Measurements from ENCODE around the gene MPLKIP.
"Not testable (repeated sequence)": the region's sequence is repeated elsewhere in the genome, so short reads cannot be mapped to it uniquely, and the experiment has no call there.

MPLKIP gene

DNA sequence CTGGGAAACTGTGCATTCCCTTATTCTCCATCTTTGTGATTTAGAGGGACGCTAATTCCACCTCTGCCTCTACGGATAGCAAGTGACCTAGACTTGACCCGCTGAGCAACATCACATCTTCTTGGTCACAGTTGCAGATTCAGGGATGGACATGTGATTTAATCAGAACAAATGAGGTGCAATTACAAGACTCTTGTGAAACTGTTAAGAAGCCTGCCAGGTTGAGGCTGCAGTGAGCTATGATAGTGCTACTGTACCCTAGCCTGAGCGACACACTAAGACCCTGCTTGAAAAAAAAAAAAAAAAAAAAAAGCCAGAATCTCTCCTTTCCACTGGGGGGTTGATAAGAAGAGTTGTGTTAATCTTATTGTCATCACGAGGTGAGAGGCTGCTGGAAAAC, 14.4 kb downstream of the MPLKIP start:
- no peak for TF ChIP-seq CTCF (IDR thresholded peaks at IDR 0.05; ENCODE audit: low read depth, low read length)
- TF ChIP-seq EZH2phosphoT487 (IDR thresholded peaks at IDR 0.05; ENCODE audit: low read depth), result no peak
- H3K4me1 ChIP-seq (ENCODE audit: low read length), result no peaks in the 10 kb centered on the region
- no peak overlapping the region for H3K9ac ChIP-seq (ENCODE audit: low read length)
- H3K4me3 ChIP-seq (ENCODE audit: low read length), result no peak overlapping the region
- H3K27ac ChIP-seq (ENCODE audit: low read length), result no peak overlapping the region
- H3K36me3 ChIP-seq (replicated peaks; ENCODE audit: low read depth, low read length), result peaks cover 4% of the 10 kb centered on the region
- H3K9me3 ChIP-seq (ENCODE audit: insufficient read depth, low read length), result no peaks in the 10 kb centered on the region
- no peaks in the 10 kb centered on the region for H4K20me1 ChIP-seq (ENCODE audit: insufficient read depth, low read length)
- no peaks in the 10 kb centered on the region; the same call in 1 of the 2 replicates for H3K79me2 ChIP-seq (ENCODE audit: low read length)
- H3K4me2 ChIP-seq (ENCODE audit: low read length), result no peak overlapping the region
- H2AFZ ChIP-seq (ENCODE audit: low read depth, low read length), result no peak overlapping the region
- no peaks in the 10 kb centered on the region for H3K27me3 ChIP-seq (ENCODE audit: low read depth, low read length)

- not testable (repeated sequence) for H3K4me1 ChIP-seq (ENCODE audit: low read length); H4K20me1 ChIP-seq (ENCODE audit: insufficient read depth, low read length); H2AFZ ChIP-seq (ENCODE audit: low read depth, low read length); H3K36me3 ChIP-seq (replicated peaks; ENCODE audit: low read depth, low read length); H3K4me2 ChIP-seq (ENCODE audit: low read length); H3K79me2 ChIP-seq (ENCODE audit: low read length); H3K9me3 ChIP-seq (ENCODE audit: insufficient read depth, low read length); H3K27me3 ChIP-seq (ENCODE audit: low read depth, low read length); H3K4me3 ChIP-seq (ENCODE audit: low read length); H3K27ac ChIP-seq (ENCODE audit: low read length); H3K9ac ChIP-seq (ENCODE audit: low read length)
These were observed 16.2 kb downstream of the MPLKIP start for GRCh38 chr7:40118201-40118600.

DNA sequence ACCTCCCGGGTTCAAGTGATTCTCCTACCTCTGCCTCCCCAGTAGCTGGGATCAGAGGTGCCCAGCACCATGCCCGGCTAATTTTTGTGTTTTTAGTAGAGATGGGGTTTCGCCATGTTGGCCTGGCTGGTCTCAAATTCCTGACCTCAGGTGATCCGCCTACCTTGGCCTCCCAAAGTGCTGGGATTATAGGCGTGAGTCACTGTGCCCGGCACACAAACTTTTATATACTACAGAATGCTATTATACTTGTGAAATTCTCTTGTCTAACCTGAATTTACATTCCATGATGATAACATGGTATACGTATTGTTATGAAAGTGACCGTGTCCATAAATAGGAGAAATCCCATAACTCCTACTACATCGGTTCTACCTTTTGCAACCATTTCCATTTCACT, 17.2 kb downstream of the MPLKIP start:
- not testable (repeated sequence) for H3K27me3 ChIP-seq (ENCODE audit: low read depth, low read length); H3K36me3 ChIP-seq (replicated peaks; ENCODE audit: low read depth, low read length); H4K20me1 ChIP-seq (ENCODE audit: insufficient read depth, low read length); H3K4me2 ChIP-seq (ENCODE audit: low read length); H2AFZ ChIP-seq (ENCODE audit: low read depth, low read length); H3K9me3 ChIP-seq (ENCODE audit: insufficient read depth, low read length); H3K4me3 ChIP-seq (ENCODE audit: low read length); H3K79me2 ChIP-seq (ENCODE audit: low read length); H3K9ac ChIP-seq (ENCODE audit: low read length); H3K27ac ChIP-seq (ENCODE audit: low read length); H3K4me1 ChIP-seq (ENCODE audit: low read length)

- no peak overlapping the region for H3K4me3 ChIP-seq (ENCODE audit: low read length)
- no peaks in the 10 kb centered on the region for H3K27me3 ChIP-seq (ENCODE audit: low read depth, low read length)
- TF ChIP-seq CTCF (IDR thresholded peaks at IDR 0.05; ENCODE audit: low read depth, low read length) (no peak), EZH2phosphoT487 (IDR thresholded peaks at IDR 0.05; ENCODE audit: low read depth) (no peak)
- H3K79me2 ChIP-seq (ENCODE audit: low read length), result no peaks in the 10 kb centered on the region
- H3K36me3 ChIP-seq (replicated peaks; ENCODE audit: low read depth, low read length), result no peaks in the 10 kb centered on the region
- no peak overlapping the region for H3K4me2 ChIP-seq (ENCODE audit: low read length)
- no peak overlapping the region for H3K27ac ChIP-seq (ENCODE audit: low read length)
- no peaks in the 10 kb centered on the region for H4K20me1 ChIP-seq (ENCODE audit: insufficient read depth, low read length)
- no peaks in the 10 kb centered on the region for H3K9me3 ChIP-seq (ENCODE audit: insufficient read depth, low read length)
- H3K9ac ChIP-seq (ENCODE audit: low read length), result no peak overlapping the region
- no peak overlapping the region for H2AFZ ChIP-seq (ENCODE audit: low read depth, low read length)
- no peaks in the 10 kb centered on the region for H3K4me1 ChIP-seq (ENCODE audit: low read length)
These were observed 18.5 kb downstream of the MPLKIP start for GRCh38 chr7:40115936-40116335.

DNA sequence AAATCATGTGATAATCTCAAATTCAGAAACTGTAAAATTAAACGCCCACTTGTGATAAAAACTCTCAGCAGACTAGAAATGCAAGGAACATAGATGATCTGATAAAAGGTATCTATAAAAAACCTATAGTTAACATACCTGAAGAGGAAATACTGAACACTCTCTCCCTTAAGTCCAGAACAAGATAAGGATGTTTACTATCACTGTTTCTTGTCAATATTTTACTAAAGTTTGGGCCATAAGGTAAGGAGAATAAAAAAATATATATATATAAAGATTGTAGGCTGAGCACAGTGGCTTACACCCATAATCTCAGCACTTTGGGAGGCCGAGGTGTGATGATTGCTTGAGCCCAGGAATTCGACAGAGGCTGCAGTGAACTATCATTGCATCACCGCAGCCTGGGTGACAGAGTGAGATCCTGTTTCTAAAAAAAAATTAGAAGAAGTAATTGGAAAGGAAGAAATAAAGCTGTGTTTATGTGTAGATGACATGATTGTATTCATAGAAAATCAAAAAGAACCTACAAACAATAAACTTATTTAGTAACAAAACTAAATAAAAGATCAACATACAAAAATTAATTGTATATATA, 28.4 kb downstream of the MPLKIP start:
- Histone ChIP-seq H3K4me3 (ENCODE audit: low read length) (no peak overlapping the region), H3K9ac (ENCODE audit: low read length) (no peak overlapping the region), H4K20me1 (ENCODE audit: insufficient read depth, low read length) (no peaks in the 10 kb centered on the region), H3K4me1 (ENCODE audit: low read length) (no peaks in the 10 kb centered on the region), H3K79me2 (ENCODE audit: low read length) (no peaks in the 10 kb centered on the region), H3K27me3 (ENCODE audit: low read depth, low read length) (no peaks in the 10 kb centered on the region), H3K27ac (ENCODE audit: low read length) (no peak overlapping the region), H2AFZ (ENCODE audit: low read depth, low read length) (no peak overlapping the region), H3K4me2 (ENCODE audit: low read length) (no peak overlapping the region), H3K9me3 (ENCODE audit: insufficient read depth, low read length) (no peaks in the 10 kb centered on the region), H3K36me3 (replicated peaks; ENCODE audit: low read depth, low read length) (peaks cover 2% of the 10 kb centered on the region)
- no peak for TF ChIP-seq CTCF (IDR thresholded peaks at IDR 0.05; ENCODE audit: low read depth, low read length)
- no peak for TF ChIP-seq EZH2phosphoT487 (IDR thresholded peaks at IDR 0.05; ENCODE audit: low read depth)

Data from OCI-LY3 (cell line).